Activated CD8-positive, alpha-beta memory T cell treated with anti-CD3 and anti-CD28 coated beads for 4 hours (primary cell): ENCODE data around the gene SPRR2G.
"Not testable (repeated sequence)": the region's sequence is repeated elsewhere in the genome, so short reads cannot be mapped to it uniquely, and the experiment has no call there.

Source experiments
- DNase-seq, 2 donors: peaks; one replicate each; pipeline ENCODE4 v3.0.0-alpha.2; 2020; ENCODE audit warnings: low read depth in 2 of 2

SPRR2G gene

GRCh38 chr1:153115264-153115663 is 35.4 kb downstream of the SPRR2G start:
- not testable (repeated sequence) for DNase-seq

- DNase-seq = no peak
Observed at GRCh38 chr1:153113416-153113815, 37.3 kb downstream of the SPRR2G start, which contains the start of gene SPRR2F. Gene SPRR2F (minus strand): TSS chr1:153113516. CDS start chr1:153112733, 783 bp downstream.

GRCh38 chr1:153112454-153112853 is 38.2 kb downstream of the SPRR2G start:
- DNase-seq = not testable (repeated sequence)

- DNase-seq = no peak
Observed at GRCh38 chr1:153100245-153100644, 50.4 kb downstream of the SPRR2G start.
